ENCODE results near the gene CCT3. TPM values are rescaled to one million over a fixed set of nuclear protein-coding genes. Genes with fewer than 3 reads are reported as not detected.
A peak's percentile ranks its signal among the peaks of the same experiment; 100 is the strongest.

CCT3 gene
- 100 to 1,000 TPM in 5 of 7 donors, 10 to 100 TPM in 2; 83.9 to 129 (median 104) TPM for total RNA-seq
- 100 to 1,000 TPM in 2 of 3 donors, 10 to 100 TPM in 1; 73.7 to 113 (median 106) TPM for polyA plus RNA-seq
- long read RNA-seq, donor 1, transcript CCT3-201 (14 exons, 2,150 nt), result major isoform, 39 of 60 reads
- long read RNA-seq, donor 1, partial matches to known transcripts, result 21 of 60 reads
- long read RNA-seq, donor 1, other reads (novel, unspliced or antisense), result 0 of 60 reads
- long read RNA-seq, donor 2, transcript CCT3-201 (14 exons, 2,150 nt), result major isoform, 50 of 77 reads
- long read RNA-seq, donor 2, partial matches to known transcripts, result 27 of 77 reads
- long read RNA-seq, donor 2, other reads (novel, unspliced or antisense), result 0 of 77 reads

GRCh38 chr1:156338180-156338976, at the start of gene CCT3, which contains the start of gene TSACC:
Gene CCT3 (minus strand): TSS chr1:156338292. CDS start chr1:156338184, 108 bp downstream.
Gene TSACC (plus strand): TSS chr1:156338526. CDS start chr1:156339758, 1,232 bp downstream.
- DNase-seq, result peak; percentile 99
- H3K27ac ChIP-seq, result peak within 1 kb of the TSS; percentile 82 to 90 (median 86)
- WGBS, 5 donors, result 0 to 1% (median 1%) methylated on average over 42 to 47 of the region's 47 CpGs
- peaks cover 14 to 40% (median 29%) of the 10 kb centered on the region in 6 donors for H3K4me1 ChIP-seq
- peaks cover 0 to 27% (median 19%) of the 10 kb centered on the region in 6 donors for H3K36me3 ChIP-seq
- intact Hi-C loops (cut with DNase I; ENCODE audit: low total_unique reads), result no loop called here
- H3K4me3 ChIP-seq, result peak within 1 kb of the TSS; percentile 57 to 95 (median 88)
- TF ChIP-seq CTCF (IDR thresholded peaks at IDR 0.05 in 8 of 11, conservative IDR thresholded peaks at IDR 0.05 in 3 of 11), result peak in 2 of 11 experiments; percentile 22 to 39
- TF ChIP-seq POLR2AphosphoS5 (IDR thresholded peaks at IDR 0.05), result peak; percentile 87 to 98 (median 92)
- peak in 1 of 3 donors; percentile 73 for TF ChIP-seq POLR2A (IDR thresholded peaks at IDR 0.05)
- no peaks in the 10 kb centered on the region for H3K27me3 ChIP-seq (replicated peaks in 1 of 7)
- H3K9me3 ChIP-seq, result no peaks in the 10 kb centered on the region

GRCh38 chr1:156387870-156388173, 49.7 kb upstream of the CCT3 start:
- Histone ChIP-seq H3K27me3 (replicated peaks in 1 of 7) (peaks cover 0 to 75% (median 24%) of the 10 kb centered on the region in 7 donors), H3K4me1 (peaks cover 0 to 26% (median 13%) of the 10 kb centered on the region in 6 donors), H3K9me3 (no peaks in the 10 kb centered on the region), H3K27ac (no peak overlapping the region), H3K4me3 (peak overlapping the region in 2 of 8 donors; percentile 26 to 54), H3K36me3 (no peaks in the 10 kb centered on the region)
- TF ChIP-seq POLR2A (IDR thresholded peaks at IDR 0.05) (no peak), POLR2AphosphoS5 (IDR thresholded peaks at IDR 0.05) (peak in 2 of 3 donors; percentile 33 to 51)
- no peak for DNase-seq
- 15 to 41% (median 20%) methylated on average over 8 to 15 of the region's 15 CpGs for WGBS, 5 donors
- intact Hi-C loops (cut with DNase I; ENCODE audit: low total_unique reads), result loop anchor here (5.0 kb wide), 1 partner anchor 224 kb away; no protein-coding TSS in a partner anchor

DNA sequence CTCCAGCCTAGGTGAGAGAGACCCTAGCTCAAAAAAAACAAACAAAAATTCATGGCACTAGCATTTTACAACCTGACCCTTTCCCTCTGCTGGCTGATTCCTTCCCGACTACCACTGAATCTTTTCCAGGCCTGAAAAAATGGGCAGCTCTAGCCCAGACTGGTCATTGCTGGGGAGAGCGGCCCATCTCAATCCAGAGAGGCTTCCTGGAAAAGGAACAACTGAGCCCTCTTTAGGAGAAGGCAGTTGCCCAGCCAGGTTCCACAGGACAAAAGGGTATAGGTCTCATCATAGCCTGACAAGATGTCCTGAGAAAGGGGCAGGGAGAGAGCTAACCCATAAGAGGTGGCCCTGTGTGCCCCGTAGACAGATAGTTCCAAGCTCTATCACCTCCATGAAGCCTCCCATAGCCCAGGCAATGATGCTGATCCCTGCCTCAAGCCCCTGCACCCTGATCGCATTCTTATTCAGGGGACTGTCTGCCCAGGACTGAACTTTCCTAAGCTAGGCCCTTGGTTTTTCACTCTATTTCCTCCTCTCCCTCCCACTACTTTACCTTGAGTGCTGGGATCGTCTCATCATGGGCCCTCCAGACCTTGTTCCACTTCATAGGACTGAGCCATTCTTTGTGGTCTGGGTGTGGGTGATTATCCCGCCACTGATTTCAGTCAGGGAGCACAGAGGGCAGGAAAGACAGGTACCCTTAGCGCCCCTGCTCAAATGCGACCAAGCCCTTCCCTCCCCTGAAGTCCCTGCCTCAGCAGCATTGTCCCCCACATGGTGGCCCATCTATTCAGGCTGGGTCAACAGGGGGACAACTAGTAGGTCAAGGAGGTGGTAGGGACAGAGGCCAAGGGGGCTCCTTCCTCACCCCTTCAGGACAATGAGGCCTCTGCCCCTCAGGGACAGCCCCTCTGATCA, 49.1 kb upstream of the CCT3 start:
- H3K27ac ChIP-seq, result no peak overlapping the region
- no peaks in the 10 kb centered on the region for H3K9me3 ChIP-seq
- H3K4me3 ChIP-seq, result no peak overlapping the region
- 74 to 90% (median 88%) methylated on average over 8 of the region's 8 CpGs for WGBS, 5 donors
- TF ChIP-seq POLR2AphosphoS5 (IDR thresholded peaks at IDR 0.05) (no peak), CTCF (IDR thresholded peaks at IDR 0.05 in 8 of 11, conservative IDR thresholded peaks at IDR 0.05 in 3 of 11) (no peak), POLR2A (IDR thresholded peaks at IDR 0.05) (no peak)
- intact Hi-C loops (cut with DNase I; ENCODE audit: low total_unique reads), result loop anchor here (5.0 kb wide), 1 partner anchor 225 kb away; no protein-coding TSS in a partner anchor
- peaks cover 0 to 69% (median 24%) of the 10 kb centered on the region in 7 donors for H3K27me3 ChIP-seq (replicated peaks in 1 of 7)
- no peaks in the 10 kb centered on the region for H3K36me3 ChIP-seq
- no peak for DNase-seq
- peaks cover 0 to 27% (median 13%) of the 10 kb centered on the region in 6 donors for H3K4me1 ChIP-seq
